Measurements from ENCODE around the gene REG3A.

GRCh38 chr2:79162801-79163200 is 3.2 kb upstream of the REG3A start:
- TF ChIP-seq CEBPB (IDR thresholded peaks at IDR 0.05; ENCODE audit: low read depth, low read length) (no peak), TAF1 (IDR thresholded peaks at IDR 0.05; ENCODE audit: low read depth, low read length) (no peak), CTCF (IDR thresholded peaks at IDR 0.05; ENCODE audit: control extremely low read depth in 1 of 3, insufficient read depth in 1 of 3, low read depth in 1 of 3, low read length in 3 of 3) (no peak), SUZ12 (IDR thresholded peaks at IDR 0.05; ENCODE audit: low read length) (no peak), CBX5 (IDR thresholded peaks at IDR 0.05; ENCODE audit: low read depth, low read length) (no peak), RFX5 (IDR thresholded peaks at IDR 0.05; ENCODE audit: borderline replicate concordance, low read depth, low read length) (no peak), SIRT6 (IDR thresholded peaks at IDR 0.05; ENCODE audit: low read length) (no peak), TCF12 (IDR thresholded peaks at IDR 0.05; ENCODE audit: low read depth, low read length) (no peak)

All from H1 (cell line).